HK-2 (cell line): Measurements from ENCODE around the gene PITPNC1.

Experiments used
- DNase-seq: peaks from one replicate; pipeline ENCODE4 v3.0.0-alpha.2; 2018; ENCODE audit not compliant: unreplicated experiment

The PITPNC1 gene

DNA sequence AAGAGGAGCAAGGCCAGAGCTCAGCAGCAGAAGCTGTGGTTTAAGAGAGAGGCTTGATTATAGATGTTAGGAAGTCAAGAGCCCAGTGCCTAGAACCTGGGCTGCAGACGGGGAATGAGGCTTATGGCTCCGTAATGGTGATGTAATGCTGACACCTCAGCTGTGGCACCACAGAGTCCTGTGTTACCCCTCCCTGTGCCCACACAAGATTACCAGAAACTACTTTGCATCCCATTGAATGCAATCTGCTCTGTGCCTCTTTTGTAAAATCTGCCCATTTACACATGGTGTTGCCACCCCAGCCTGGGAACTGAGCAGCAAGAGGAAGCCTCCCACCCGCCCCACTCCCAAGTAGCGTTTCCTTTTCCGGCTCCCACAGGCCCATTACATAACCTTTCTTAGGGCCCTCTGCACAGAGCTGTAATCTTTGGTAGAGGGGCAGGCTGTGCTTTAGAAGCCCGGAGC, 57.0 kb downstream of the PITPNC1 start:
- no peak for DNase-seq

DNA sequence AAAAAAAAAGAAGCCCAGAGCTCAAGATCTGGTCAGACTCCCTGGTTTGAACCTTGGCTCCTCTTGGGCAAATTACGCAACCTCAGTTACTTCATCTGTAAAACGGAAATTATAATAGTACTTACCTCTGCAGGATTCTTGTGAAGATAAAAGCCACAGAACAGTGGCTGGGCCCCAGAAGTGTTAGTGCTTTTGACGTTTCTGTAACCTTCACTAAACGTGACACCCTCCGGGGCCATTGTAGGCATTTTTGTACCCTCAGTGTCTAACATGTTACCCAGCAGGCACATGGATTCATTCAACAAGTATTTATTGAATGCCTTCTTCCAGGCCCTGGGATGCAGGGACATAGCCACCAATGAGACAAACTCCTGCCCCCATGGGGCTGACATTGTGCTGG, 58.0 kb downstream of the PITPNC1 start:
- no peak for DNase-seq

DNA sequence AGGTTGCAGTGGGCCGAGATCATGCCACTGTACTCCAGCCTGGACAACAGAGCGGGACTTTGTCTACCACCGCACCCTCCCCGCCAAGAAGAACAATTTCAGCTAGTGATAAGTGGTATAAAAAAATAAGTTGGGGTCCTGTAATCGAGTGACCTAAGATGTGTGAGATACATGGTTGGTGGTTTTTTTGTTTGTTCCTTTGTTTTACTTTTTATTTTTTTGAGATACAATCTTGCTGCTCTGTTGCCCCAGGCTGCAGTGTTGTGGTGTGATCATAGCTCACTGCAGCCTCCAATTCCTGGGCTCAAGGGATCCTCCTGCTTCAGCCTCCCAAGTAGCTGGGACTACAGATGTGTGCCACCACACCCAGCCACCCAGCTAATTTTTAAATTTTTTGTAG, 58.7 kb downstream of the PITPNC1 start:
- DNase-seq = no peak

DNA sequence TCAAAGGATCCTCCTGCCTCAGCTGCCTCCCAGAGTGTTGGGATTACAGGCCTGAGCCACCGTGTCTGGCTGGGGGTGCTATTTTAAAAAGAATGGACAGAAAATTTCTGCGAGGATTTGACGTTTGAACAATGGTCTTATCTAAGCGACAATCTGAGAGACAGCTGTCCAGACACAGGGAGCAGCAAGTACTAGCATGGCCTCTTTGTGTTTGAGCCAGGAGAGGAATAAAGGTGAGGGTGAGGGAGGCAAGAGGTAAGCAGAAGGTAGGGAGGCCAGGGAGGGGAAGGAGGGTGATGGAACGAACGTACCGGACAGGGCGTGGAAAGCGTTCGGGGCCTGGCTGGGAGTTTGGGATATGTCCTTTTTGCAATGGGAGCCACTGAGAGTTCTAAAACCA, 59.2 kb downstream of the PITPNC1 start:
- no peak for DNase-seq

DNA sequence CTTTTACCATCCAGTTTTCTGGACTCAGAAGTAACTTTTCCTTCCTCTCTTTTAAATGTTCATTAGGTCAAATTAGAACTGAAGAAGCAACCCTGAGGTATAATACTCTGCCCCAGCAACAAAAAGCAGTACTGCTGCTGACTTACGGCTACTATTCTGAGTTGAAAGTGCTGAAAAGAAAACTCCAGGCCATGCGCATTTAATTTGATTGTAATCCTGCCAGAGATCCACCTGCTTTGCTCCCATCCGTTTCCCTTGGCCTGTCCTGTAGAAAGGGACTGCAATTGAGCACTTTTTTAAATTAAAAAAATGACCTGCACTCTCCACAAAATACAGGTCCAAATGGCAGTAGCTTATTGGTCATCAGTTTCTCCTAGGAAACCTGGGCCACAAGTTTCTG, 61.6 kb downstream of the PITPNC1 start:
- DNase-seq = no peak

DNA sequence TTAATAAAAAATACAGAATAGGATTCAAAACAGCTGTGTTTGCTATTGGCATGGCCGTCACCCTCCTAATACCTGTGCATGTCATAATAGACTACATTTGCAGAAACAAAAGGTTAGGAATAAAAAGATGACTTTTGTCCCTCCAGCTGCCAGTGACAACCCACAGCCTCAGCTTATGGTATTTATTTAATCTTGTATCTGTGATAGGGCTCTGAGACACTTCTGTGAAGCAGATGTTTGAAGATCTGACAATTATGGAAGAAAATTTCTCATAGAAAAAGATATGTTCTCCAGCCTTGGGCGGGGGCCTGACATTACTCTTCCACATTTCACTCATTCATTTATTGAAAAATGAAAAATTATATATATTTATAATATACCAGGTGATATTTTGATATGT, 62.2 kb downstream of the PITPNC1 start:
- no peak for DNase-seq

DNA sequence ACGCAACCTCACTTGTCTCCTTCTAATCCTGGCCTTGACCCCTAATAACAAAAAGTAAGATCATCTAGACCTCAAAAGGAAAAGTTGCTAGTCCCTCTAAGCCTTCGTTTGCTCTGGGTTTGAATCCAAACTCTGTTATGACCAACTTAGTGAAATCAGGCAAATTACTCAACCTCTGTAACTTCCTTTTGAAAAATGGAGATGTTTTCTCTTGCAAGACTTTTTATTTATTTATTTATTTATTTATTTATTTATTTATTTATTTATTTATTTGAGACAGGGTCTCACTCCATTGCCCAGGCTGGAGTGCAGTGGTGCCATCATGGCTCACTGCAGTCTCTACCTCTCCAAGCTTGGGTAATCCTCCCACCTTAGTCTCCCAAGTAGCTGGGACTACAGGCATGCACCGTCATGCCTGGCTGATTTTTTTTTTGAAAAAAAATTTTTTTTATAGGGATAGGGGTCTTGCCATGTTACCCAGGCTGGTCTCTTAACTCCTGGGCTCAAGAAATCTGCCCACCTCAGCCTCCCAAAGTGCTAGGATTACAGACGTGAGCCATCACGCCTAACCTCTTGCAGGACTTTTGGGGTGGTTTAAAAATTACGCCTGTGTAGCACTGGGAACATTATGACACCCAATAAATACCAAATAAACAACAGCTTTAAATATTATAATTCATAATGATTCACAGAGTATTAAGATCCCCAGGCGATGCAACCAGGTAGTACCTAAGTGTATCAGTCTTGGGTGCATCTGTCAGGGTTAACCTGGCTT, 63.4 kb downstream of the PITPNC1 start:
- DNase-seq = no peak

DNA sequence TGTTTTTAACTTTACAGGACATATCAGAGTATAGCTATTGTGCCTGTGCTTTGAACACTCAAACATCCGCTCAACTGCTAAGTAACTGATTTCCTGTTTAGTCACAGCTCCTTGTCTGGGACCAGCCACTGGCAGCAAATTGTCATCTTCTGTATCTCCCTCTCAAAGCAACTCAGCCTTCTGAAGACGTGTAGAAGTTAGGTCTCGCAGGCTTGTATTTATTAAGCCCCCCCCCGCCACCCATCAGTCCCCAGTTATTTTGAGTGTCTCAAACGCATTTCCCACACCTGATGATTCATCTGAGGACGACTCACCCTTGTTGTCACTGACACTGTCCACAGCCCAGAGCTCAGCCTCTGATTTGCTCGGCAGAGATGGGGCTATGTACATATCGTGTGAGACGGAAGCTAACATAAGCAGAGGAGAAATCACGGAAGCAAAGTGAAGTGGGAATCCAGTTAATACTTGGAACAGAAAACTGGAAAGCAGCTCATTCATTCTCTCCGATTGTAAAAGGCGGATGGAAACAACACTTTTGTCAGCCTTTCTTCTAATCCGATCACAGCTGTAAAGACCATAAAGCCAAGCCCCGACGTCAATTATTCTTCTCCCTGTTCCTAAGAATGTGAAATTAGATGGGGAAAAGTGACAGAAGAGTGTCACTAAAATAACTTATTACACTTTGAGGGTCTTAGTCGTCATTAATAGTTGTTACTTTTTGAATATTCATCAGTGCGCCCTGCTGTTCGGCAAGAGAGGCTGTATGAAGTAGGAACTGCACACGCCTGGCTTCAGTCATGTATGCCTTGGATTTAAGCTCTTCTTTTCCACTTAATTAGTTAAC, 64.2 kb downstream of the PITPNC1 start:
- peak; percentile 49 for DNase-seq

DNA sequence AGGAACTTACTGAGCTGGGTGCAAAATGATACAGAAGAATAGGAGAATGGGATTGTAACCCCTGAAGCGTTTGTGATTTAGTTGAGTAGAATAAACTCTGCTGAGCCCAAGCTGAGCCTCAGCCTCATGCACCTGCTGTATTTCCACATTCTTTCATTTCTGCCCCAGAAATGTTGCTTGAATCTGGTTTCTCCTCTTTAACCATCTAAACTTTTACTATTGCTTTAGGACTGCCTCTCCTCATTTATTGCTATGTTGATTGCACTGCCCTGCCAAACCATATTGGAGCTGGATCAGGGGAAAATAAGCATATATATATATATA, 64.8 kb downstream of the PITPNC1 start:
- no peak for DNase-seq

DNA sequence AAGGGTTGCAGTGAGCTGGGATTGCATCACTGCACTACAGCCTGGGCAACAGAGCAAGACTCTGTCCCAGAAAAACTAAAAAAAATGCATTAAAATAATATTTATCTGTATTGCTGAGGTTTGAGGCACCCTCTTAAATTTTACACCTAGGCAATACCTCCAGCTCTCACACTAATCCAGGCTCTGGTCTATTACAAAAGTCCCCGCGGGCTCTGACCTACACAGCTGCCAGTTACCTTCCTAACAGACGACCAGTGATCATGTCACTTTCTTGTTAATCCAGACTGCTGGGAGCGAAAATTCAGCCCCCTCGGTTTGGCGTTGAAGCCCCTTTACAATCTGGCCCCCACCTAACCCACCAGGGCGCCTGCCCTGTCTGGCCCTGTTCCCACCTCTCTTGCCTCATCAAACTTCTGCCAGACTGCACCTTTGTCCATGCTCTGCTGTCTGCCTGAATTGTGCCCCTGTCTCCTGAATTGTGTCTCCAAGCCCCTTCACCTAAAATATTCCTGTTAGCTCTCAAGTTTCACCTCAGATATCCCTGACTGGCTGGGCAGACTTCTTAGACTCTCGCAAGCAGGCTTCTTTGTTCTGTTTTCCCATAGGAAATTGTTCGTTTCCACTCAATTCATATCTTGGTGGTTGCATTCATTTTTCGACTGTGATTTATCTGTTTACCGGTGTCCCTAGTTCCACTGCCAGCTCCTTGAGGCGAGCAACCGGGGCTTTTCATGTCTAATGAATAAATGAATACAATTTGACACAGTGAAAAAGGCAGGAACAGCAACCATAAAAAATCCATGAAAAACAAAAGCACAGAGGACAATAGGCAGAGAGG, 65.9 kb downstream of the PITPNC1 start:
- DNase-seq = no peak

DNA sequence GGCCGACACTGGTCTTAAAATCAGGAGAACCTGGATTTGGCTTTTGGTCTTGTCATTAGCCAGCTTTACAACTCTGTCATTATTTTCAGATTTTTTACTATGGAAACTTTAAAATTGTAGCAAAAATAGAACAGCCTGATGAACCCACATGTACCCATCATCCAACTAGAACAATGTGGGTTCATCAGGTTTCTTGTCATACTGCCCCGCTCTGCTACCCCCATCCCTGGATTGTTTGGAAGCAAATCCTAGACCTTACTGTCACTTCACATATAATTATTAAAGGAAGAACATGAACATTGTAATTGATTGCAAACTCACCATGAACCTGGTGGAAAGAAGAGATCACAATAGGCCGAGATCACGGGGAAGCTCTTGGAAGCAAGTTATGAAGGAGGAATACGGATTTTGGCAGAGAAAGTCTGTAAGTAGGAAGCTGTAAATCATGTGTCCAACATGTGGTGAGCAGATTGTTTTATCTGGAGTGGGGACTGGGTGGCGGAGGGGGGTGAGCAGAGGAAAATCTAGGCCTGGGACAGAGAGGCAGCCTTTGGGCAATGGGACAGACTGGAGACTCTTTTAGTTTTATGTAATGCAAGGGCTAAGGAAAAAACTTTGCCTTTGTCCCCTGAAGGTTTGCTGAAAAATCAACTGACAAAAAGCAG, 67.0 kb downstream of the PITPNC1 start:
- no peak for DNase-seq

DNA sequence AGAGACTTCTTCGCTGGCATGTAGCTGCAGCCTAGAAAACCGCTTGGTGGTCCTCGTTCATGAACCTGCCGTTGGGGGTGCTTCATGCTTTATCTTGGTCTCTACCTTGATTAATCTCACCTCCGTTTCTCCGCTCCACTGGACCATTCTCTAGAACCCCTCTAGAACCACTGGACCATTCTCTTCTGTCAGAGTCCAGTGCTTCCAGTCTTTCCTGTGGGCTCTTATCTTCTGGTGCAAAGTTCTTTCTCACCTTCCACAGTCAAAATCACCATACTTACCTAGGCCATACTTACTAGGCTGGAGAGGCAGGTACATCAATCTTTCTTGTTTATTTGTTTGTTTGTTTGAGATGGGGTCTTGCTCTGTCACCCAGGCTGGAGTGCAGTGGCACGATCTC, 71.4 kb downstream of the PITPNC1 start:
- no peak for DNase-seq

DNA sequence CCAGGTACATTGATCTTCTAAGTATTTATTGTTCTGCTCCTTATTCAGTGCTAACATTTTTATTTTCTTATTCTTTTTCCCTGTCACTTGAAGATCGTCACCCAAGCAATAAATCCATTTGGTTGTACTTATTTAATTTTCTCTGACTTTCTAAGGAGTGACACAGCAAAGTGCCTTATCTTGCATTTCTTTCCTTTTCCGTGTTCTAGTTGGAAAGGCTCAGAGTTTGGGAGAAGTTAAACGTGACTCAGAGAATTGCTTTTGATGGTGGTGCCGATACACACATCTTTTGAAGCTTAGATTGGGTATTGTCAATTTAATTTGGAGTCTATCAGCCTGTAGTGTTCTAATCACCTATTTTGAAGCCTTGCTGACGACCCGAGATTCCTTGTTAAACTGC, 72.0 kb downstream of the PITPNC1 start:
- no peak for DNase-seq

DNA sequence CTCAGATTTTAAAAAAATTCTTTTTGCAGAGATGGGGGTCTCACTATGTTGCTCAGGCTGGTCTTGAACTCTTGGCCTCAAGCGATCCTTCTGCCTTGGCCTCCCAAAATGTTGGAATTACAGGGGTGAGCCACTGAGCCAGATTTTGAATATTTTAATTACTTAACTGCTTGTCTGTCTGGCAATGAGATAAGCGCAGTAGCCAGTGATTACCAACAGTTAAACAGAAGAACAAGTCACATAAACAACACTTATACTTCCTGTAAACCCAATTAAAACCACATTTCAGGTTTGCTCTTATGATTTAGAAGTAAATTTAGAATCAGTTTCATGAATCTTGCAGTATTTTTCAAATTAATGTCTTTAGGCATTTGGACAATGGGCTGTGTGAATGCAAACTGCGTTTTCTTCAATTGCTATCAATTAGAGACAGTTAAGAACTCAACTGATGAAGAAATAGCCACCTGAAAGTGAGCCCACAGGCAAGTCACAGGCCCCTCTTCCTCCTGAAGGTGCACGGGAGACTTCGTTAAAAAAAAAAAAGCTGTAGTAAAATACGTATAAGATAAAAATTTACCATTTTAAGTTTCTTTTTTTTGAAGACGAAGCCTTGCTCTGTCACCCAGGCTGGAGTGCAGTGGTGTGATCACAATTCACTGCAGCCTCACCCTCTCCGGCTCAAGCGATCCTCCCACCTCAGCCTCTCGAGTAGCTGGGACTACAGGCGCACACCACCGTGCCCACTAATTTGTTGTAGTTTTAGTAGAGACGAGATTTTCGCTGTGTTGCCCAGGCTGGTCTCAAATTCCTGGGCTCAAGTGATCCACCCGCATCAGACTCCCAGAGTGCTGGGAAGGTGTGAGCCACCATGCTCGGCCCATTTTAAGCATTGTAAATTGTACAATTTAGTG, 73.0 kb downstream of the PITPNC1 start:
- no peak for DNase-seq

DNA sequence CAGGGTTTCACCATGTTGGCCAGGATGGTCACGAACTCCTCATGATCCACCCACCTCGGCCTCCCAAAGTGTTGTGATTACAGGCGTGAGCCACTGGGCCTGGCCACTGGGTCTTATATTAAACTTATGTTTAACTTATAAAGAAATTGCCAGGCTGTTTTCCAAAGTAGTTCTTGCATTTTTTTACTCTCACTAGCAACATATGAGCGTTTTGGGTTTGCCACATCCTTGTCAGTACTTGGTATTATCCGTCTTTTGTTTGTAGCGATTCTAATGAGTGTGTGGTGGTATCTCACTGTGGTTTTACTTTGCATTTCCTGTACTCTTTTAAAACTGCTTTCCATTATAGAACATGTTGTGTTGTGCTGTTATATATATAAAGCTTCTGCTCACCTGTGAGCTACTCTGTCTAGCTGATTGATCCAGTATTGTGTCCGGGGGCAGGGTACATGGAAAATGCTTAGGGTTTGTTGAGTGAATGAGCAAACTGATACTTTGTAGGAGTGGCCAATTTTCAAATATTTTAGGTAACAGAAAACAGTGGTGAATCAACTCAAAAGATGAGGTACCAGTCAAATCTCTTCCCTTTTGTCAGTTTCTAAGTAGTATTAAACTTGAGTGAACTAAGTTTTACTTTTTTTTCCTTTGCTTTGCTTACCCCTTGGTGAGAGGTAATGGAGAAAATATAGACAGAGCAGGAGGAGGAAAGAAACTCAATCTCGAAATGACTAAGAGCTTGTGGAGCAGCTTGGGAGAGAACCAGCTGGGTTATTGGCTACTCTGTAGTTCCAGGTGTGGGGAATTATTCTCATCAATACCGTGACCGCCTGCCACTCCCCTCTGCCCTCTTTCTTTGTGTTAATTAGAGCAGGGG, 75.8 kb downstream of the PITPNC1 start:
- DNase-seq = no peak

DNA sequence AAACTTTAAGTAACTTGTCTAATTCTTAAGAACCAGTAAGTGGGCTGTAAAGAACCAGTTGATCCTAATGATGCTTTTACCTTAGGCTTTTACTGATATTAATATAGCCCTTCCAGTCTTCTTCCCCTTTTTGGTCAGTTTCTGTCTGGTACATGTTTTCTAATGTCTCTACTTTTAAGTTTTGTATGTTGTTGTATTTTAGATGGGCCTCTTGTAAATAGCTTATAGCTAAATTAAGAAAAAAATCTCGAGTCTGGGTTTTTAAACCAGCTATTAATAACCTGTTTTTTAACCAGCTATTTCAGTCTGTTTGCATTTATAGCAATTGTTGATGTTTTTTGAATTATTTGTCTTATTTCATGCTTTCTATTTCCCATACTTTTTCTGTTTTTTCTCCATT, 79.0 kb downstream of the PITPNC1 start:
- DNase-seq = no peak

DNA sequence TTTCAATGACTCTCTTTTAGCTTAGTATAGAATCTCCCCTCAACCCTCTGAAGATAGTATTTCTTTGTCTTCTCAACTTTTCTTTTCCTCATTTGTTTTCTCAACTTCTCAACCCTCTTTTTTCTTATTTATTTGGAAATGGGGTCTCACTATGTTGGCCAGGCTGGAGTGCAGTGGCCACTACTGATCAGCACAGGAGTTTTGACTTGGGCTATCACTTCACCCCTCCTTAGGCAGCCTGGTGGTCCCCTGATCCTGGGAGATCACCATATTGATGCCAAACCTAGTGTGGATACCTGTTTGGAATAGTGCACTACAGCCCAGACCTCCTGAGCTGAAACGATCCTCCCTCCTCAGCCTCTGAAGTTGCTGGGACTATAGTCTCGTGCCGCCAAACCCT, 79.8 kb downstream of the PITPNC1 start:
- no peak for DNase-seq

DNA sequence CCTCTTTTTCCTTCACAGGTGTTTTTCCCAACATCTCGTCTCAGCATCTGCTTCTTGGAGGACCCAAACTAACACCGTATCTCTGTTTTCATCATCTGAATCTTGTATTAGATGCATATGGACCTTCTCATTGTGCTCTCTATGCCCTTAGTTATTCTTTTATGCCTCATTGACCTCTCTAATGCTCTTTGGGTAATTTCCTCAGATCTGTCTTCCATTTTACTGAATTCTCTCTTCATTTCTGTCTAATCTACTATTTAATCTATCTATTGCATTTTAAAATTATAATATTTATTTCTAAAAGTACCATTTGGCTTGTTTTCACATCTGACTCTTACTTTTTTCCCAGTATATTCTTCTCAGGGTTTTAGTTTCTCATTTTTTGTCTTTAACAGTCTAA, 81.1 kb downstream of the PITPNC1 start:
- no peak for DNase-seq

DNA sequence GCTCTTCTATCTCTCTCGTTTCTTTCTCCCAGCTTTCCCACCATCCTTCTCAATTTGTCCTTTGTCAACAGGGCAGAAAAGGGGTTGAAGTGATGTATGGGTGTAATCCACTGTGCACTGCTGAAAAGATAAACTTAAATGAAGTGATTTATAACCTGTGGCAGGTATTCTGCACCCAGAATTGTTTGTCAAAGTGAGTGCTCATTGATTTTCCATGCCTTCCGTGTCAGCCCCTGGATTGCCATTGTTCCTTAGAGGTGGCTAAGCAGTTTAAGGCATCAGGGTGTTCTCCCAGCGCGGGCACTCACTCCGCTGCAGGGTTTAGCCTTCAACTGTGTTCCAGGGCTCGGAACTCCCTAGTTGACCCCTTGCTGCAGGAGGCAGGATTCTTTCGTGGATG, 82.9 kb downstream of the PITPNC1 start:
- DNase-seq = no peak

DNA sequence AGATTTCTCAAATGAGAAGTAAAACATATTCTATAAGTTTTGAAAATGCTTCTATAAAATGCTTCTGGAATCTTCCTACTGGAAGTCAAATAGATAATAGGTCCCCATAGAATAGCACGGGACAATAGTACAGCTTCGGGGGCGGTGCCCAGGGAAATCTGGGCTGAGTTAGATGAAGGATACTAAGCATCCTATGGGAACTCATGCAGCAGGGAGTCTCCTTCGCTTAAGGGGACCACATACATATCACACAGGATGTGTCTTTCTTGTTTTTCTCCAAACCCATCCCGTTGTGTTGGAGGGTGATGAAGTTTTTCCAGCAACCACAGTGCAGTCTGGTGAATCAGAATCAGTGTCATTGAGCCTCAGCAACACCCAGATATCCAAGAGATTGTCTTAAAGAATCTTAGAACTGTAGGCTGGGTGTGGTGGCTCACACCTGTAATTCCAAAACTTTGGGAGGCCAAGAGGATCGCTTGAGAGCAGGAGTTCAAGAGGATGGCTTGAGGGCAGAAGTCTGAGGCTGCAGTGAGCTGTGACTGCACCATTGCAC, 84.2 kb downstream of the PITPNC1 start:
- no peak for DNase-seq
